ENCODE data around the gene ZNF628. TPM values are rescaled to one million over a fixed set of nuclear protein-coding genes. Genes with fewer than 3 reads are reported as not detected.
A peak's percentile ranks its signal among the peaks of the same experiment; 100 is the strongest.

The ZNF628 gene
- total RNA-seq, 1 donor from 2014 or later: 4.2 TPM

GRCh38 chr19:55449469-55449868 lies 26.9 kb upstream of the ZNF628 start:
- DNase-seq (ENCODE audit: low read depth): no peak
- H3K4me3 ChIP-seq (ENCODE audit: low read depth, low read length): no peak overlapping the region
- TF ChIP-seq CTCF (conservative IDR thresholded peaks at IDR 0.05; ENCODE audit: low read depth, low read length): no peak

DNA sequence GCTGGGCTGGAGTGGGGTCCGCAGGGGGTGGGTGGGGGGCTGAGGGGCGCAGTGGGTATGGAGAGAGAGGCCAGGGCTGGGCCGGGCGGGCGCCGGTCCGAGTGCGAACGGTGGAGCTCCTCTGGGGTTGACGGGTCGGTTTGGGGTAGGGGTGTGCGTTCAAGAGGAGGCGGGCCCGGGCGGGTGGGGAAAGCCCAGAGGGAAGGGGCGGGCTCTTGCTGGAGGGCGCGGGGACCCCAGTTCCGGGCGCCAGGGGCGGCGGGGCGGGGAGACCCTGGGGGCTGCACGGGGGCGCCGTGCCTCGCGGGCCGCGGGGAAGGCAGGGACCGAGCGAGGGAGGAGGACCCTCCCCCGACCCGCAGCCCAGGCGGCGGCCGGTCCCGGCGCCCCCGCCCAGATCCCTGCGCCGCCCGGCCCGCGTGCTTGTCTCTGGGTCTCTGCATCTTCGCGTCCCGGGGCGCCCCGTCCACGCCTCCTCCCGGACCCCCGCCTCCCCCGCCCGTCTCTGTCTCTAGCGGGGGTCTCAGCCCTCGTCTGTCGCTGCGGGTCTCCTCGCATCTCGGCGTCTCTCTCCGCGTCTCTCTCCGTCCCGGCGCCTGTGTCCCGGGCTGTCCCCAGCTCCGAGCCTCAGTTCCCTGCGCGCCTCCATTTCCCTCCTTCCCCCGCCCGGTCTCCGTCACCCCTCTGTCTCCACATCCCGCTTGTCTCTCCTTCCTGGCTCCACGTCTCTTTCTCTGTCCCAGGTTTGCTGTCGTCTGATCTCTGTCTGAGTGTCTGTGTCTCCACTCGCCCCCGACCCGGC lies 25.1 kb upstream of the ZNF628 start:
- TF ChIP-seq CTCF (conservative IDR thresholded peaks at IDR 0.05; ENCODE audit: low read depth, low read length): no peak
- DNase-seq (ENCODE audit: low read depth): no peak
- no peak overlapping the region for H3K4me3 ChIP-seq (ENCODE audit: low read depth, low read length)

GRCh38 chr19:55451965-55452748 lies 24.3 kb upstream of the ZNF628 start:
- H3K4me3 ChIP-seq (ENCODE audit: low read depth, low read length): no peak overlapping the region
- TF ChIP-seq CTCF (conservative IDR thresholded peaks at IDR 0.05; ENCODE audit: low read depth, low read length): no peak
- DNase-seq (ENCODE audit: low read depth): no peak

DNA sequence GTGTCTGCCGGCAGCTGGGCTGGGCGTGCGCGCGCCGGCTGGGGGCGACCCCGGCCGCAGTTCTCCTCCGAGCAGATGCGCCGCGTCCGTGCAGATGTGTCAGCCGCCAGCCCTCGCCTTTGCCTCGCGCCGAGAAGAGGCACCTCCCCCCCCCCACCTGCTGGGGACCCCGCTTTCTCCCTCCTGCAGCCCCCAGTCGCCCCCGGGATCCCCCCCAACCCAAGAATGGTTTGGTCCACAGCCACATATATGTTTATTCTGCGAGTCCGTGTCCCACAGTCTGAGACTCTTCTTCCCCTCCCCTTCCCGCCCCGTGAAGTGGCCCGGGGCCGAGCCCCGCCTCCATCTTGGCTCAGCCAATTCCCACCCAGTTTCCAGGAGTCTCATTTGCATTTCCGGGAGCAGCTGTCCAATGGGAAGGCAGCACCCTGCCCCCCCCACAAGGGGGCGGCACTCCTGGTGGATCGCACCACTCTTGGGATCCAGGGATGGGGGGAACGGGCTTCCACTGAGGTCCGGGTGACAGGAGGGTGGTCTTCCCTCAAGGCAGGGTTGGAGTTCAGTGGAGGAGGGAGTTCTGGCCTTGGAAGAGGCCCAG lies 23.6 kb upstream of the ZNF628 start:
- no peak overlapping the region for H3K4me3 ChIP-seq (ENCODE audit: low read depth, low read length)
- no peak for TF ChIP-seq CTCF (conservative IDR thresholded peaks at IDR 0.05; ENCODE audit: low read depth, low read length)
- no peak for DNase-seq (ENCODE audit: low read depth)

GRCh38 chr19:55453511-55454260 lies 22.7 kb upstream of the ZNF628 start:
- TF ChIP-seq CTCF (conservative IDR thresholded peaks at IDR 0.05; ENCODE audit: low read depth, low read length): no peak
- DNase-seq (ENCODE audit: low read depth): no peak
- H3K4me3 ChIP-seq (ENCODE audit: low read depth, low read length): no peak overlapping the region

DNA sequence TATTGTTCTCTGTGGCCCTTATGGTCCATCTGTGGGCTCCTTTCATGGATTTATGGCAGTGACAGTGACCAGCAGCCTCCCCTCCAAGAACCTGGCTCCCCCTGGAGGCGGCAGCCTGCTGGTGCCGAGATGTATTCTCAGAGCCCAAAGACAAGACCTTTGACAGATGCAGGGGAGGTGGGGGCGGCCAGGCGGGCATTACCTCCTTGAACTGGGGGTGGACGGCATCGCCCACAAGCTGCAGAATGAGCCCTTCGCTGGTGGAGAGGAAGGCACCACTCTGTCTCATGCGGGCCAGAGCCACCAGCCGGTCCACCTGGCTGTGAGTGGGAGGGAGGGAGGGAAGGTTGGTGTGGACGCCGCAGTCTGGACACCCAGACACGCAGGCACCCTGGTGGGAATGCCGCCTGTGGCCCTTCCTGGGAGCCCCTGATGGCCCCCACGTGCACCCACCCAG lies 21.6 kb upstream of the ZNF628 start:
- peak; percentile 79 for TF ChIP-seq CTCF (conservative IDR thresholded peaks at IDR 0.05; ENCODE audit: low read depth, low read length)
- no peak overlapping the region for H3K4me3 ChIP-seq (ENCODE audit: low read depth, low read length)
- DNase-seq (ENCODE audit: low read depth): no peak

Data from epithelial cell of proximal tubule (primary cell).